ENCODE data around the gene PPEF1.
A peak's percentile ranks its signal among the peaks of the same experiment; 100 is the strongest.

The PPEF1 gene

GRCh38 chrX:18707426-18708049 lies at the start of gene PPEF1:
Gene PPEF1 (plus strand): TSS chrX:18707645. CDS start chrX:18707781, 136 bp downstream.
- no peak for DNase-seq

GRCh38 chrX:18661273-18661672 lies 46.2 kb upstream of the PPEF1 start:
- no peak for DNase-seq

- DNase-seq: no peak
Observed at GRCh38 chrX:18664947-18665346, 42.5 kb upstream of the PPEF1 start.

- no peak for DNase-seq
Observed at GRCh38 chrX:18666614-18667013, 40.8 kb upstream of the PPEF1 start.

- DNase-seq: no peak
Observed at GRCh38 chrX:18668071-18668835, 39.2 kb upstream of the PPEF1 start.

- DNase-seq: no peak
Observed at GRCh38 chrX:18672008-18672407, 35.4 kb upstream of the PPEF1 start, which contains the start of gene RS1. Gene RS1 (minus strand): TSS chrX:18672108. CDS start chrX:18672068, 40 bp downstream.

- DNase-seq: no peak
Observed at GRCh38 chrX:18674417-18674787, 33.0 kb upstream of the PPEF1 start.

- peak; percentile 48 for DNase-seq
Observed at GRCh38 chrX:18674788-18675735, 32.4 kb upstream of the PPEF1 start.

- no peak for DNase-seq
Observed at GRCh38 chrX:18676050-18676449, 31.4 kb upstream of the PPEF1 start.

GRCh38 chrX:18676470-18676869 lies 31.0 kb upstream of the PPEF1 start:
- DNase-seq: no peak

- no peak for DNase-seq
Observed at GRCh38 chrX:18677161-18677869, 30.1 kb upstream of the PPEF1 start.

- DNase-seq: no peak
Observed at GRCh38 chrX:18681996-18682395, 25.4 kb upstream of the PPEF1 start.

- no peak for DNase-seq
Observed at GRCh38 chrX:18682979-18683387, 24.5 kb upstream of the PPEF1 start.

GRCh38 chrX:18687856-18688495 lies 19.5 kb upstream of the PPEF1 start:
- no peak for DNase-seq

GRCh38 chrX:18691431-18691830 lies 16.0 kb upstream of the PPEF1 start:
- no peak for DNase-seq

- no peak for DNase-seq
Observed at GRCh38 chrX:18692541-18692940, 14.9 kb upstream of the PPEF1 start.

GRCh38 chrX:18696653-18697052 lies 10.8 kb upstream of the PPEF1 start:
- DNase-seq: no peak

GRCh38 chrX:18698737-18699650 lies 8.5 kb upstream of the PPEF1 start:
- no peak for DNase-seq

GRCh38 chrX:18701621-18702361 lies 5.7 kb upstream of the PPEF1 start:
- no peak for DNase-seq

All from NCI-H2171 (cell line).